NCI-H1105 treated with DMSO at 0.1 percent for 48 hours (cell line): ENCODE results near the gene TXNDC9.
"Not testable (repeated sequence)": the region's sequence is repeated elsewhere in the genome, so short reads cannot be mapped to it uniquely, and the experiment has no call there.

ENCODE experiments used
- DNase-seq: peaks from one replicate; lab custom pipeline; 2025; lab: John Stamatoyannopoulos, UW

Gene TXNDC9

DNA sequence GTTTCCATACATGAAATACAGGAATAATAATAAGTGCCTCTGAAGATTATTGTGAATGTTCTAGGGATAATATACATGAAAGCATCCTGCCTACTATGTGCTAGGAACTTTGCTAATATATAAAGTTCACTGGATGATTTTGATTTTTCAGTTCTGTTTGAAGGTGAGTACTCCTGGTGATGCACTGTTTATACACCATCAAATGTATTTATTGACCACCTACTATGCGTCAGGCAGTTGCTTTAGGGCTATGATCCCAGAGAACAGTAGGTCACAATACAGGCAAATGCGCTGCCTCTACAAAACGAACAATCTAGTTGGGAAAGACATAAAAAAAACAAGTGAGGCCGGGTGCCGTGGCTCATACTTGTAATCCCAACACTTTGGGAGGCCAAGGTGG, 10.7 kb downstream of the TXNDC9 start:
- DNase-seq = no peak

DNA sequence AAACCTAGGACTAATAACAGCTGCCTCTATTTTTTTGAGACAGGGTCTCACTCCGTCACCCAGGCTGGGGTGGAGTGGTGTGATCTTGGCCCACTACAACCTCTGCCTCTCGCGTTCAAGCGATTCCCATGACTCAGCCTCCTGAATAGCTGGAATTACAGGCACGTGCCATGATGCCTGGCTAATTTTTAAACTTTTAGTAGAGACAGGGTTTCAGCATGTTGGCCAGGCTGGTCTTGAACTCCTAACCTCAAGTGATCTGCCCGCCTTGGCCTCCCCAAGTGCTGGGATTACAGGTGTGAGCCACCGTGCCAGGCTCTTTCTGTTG, 18.3 kb downstream of the TXNDC9 start:
- not testable (repeated sequence) for DNase-seq

DNA sequence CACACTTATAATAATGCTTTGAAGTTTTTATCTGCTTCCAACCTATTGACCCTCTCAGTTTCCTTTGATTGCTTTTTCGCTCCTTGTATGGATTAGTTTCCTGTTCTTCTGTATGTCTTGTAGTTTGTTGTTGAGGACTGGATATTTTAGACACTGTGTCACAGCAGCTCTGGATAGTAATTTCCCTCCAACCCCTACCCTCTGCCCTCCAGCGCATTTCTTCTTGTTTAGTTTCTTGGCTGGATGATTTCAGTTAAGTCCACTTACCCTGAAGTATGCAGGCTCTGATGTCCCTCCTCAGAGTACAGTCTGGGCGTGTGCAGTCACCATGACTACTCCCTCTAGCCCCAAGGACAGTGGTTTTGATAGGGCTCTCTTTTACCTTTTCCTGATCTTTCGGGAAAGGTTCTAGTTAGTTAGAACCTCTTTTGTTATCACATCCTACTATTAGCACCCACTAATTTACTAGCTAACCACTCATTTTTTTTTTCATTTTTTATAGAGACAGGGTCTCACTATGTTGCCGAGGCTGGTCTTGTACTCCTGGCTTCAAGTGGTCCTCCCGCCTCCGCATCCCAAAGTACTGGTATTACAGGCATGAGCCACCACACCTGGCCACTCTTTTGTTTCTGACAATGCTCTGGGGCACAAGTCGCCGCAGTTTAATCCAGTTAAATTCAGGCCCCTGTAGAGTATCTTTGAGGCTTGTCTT, 18.8 kb downstream of the TXNDC9 start:
- no peak for DNase-seq

DNA sequence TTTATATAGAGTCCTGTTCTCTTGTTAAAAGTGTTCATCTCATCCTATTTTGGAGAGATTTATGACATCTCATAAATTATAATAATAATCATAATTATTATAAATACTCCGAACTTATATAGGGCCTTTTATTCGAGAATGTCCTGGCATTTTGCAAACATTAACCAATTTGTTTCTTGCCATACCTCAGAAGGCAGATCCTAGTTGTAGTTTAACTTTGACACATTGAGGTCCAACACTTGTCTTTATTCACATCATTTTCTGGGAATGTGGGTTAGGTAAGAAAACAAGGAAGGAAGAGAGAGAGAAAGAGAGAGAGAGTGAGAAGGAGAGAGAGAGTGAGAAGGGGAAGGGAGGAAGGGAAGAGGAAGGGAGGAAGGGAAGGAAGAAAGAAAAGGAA, 35.0 kb downstream of the TXNDC9 start, which contains the start of gene LYG1:
Gene LYG1 (minus strand): TSS at position 101 of the 400 bp plus-strand sequence. CDS start 5,527 bp downstream, outside the sequence.
- not testable (repeated sequence) for DNase-seq

DNA sequence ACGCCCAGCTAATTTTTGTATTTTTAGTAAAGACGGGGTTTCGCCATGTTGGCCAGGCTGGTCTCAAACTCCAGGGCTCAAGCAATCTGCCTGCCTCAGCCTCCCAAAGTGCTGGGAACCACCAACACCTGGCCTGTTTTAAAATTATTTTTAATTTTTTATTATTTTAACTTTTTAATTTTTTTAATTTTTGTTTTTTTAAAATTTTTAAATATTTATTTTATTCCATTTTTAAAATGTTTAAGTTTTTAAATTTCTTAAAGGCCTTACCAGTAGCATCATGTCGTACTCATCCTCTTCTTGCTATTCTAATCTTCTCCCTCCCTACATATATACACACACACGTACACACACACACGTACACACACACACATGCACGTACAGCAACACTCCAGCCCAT, 36.6 kb downstream of the TXNDC9 start:
- DNase-seq = no peak

DNA sequence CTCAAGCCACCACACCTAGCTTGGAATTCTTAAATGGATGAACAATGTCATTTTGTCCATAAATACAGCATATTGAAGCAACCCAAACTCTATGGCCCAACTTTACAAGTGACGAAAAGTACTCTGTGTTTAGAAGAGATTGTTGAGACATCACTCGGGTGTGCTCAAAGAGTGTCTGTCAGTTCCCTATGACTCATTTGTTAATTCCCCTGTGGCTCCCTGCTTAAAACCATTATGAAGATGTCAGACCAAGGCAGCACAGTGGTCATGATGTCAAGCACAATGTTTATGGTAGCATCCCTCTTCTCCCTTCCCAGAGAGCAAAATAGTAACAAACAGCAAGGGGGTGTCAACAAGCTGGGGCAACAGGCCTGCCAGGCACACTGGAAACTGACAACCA, 38.1 kb downstream of the TXNDC9 start:
- no peak for DNase-seq

DNA sequence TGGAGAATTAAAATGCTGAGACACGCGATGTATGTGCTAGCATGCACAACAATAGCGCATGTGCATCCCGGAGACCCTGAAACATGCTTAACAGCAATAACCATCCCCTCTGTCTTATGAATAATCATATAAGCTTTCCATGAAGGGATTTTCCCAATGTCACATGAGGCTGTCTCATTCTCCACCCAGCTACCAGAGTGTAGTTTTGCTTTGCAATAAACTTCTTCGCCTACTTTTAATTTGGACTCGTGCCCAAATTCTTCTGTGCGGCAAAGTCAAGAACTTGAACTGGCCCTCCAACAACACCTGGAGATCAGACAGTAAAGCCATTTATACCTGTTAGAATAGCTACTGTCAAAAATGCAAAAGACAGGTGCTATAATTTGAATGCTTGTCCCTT, 50.6 kb downstream of the TXNDC9 start:
- DNase-seq = no peak

DNA sequence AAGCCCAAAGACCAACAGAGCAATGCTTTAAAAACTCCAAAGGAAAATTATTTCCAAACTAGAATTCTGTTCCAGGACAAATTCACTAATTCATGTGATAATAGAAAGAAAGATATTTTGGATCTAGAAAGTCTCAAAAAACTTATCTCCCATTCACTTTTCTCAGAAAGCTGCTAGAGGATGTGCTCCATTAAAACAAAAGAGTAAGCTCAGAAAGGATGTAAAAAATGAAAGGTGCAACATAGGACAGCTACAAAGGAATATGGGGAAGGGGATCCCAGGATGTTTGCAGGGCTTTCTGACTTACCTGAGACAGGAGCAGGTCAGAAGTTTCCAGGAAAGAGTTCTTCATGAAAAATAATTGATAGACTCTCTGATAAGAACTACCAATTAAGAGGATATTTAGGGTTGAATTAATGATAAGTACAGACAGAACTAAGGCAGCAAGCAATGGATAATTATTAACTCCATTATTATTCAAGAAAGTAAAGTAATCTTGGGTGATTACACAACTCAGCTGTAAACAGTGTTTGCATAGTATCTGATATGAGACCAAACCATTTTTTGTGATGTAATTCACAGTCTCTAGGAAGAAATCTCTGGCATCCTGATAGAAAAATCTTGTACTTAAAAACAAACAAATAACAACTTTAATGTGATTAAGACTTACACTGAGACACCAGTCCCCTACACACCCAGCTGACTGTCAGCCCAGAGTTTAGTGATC, 56.0 kb downstream of the TXNDC9 start:
- DNase-seq = no peak

DNA sequence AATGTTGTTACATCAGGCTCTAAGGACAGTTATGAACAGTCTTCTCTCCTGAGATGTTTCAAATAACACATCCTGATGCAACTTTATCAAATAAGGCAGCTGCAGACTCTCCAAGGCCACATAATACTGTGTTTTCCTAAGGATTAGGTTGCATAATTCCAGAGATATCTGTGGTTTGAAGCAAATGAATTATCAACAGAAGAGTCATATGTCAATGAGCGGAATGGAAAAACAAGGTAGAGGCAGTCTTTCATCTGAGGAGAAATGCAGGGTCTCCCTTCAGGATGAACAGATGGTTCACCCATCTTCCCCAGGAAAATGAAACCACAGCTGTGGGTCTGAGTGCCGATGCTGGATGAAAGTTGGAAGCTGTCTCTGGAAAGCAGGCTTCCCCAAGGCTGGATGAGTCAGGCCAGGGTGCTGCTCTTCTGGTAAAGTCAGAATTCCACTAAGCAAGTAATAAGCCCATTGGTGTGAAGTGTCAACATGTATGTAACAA, 57.3 kb downstream of the TXNDC9 start:
- no peak for DNase-seq

DNA sequence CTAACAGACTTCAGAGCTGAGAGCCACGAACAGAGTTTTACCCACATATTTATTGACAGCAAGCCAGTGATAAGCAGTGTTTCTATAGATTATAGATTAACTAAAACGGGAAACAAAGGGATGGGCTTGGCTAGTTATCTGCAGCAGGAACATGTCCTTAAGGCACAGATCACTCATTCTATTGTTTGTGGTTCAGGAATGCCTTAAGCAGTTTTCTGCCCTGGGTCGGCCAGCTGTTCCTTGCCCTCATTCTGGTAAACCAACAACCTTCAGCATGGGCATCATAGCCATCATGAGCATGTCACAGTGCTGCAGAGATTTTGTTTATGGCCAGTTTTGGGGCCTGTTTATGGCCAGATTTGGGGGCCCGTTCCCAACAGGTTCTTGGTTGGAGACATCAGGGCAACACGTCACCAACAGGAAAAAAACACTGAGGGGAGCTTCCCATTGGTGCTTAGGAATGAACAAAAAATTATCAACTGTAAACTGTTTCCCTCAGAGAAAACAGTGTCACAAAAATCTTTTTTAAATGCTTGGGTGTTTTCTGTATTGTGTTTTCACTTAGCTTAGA, 57.9 kb downstream of the TXNDC9 start:
- DNase-seq = not testable (repeated sequence)

DNA sequence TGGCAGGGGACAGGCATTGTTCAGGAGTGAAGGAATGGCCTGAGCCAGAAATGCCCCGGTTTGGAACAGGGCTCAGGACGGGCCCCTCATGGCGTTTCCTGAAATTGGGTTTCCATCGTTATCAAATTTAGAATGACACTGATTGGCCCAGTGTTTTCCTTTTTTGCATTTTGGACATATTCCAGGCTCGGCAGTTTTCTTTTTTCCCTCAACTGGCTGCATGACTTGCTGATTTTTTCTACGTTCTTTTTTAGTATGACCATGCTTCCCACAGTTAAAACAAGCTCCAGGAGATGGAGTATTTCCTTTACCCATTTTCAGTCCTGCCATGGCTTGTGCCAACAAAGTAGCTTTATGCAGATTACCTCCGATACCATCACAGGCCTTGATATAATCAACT, 60.3 kb downstream of the TXNDC9 start:
- DNase-seq = no peak
